DOHH2 (cell line): ENCODE data around the gene EPB41L4B.

Experiments
- H3F3A ChIP-seq: fragments of 200-600 bp; sonication (generic), shearing (Covaris generic); 2 replicates; pipeline ENCODE4 v1.6.0; 2016; ENCODE audit warnings: antibody characterized with exemption, mild to moderate bottlenecking; ENCODE audit not compliant: control insufficient read depth, insufficient read depth
- H3K27ac ChIP-seq: fragments of 200-600 bp; sonication (generic); 2 replicates; pipeline ENCODE4 v1.5.1; 2014; ENCODE audit warnings: low read depth, mild to moderate bottlenecking, low read length, moderate library complexity
- H3K27me3 ChIP-seq: fragments of 200-600 bp; sonication (generic); 2 replicates; pipeline ENCODE4 v1.6.1; 2014; ENCODE audit warnings: mild to moderate bottlenecking, low read length, mixed read lengths; ENCODE audit not compliant: control insufficient read depth
- H3K36me3 ChIP-seq: fragments of 200-600 bp; sonication (generic); 2 replicates; pipeline ENCODE4 v1.6.1; 2014; ENCODE audit warnings: mild to moderate bottlenecking, low read length, moderate library complexity, mixed read lengths; ENCODE audit not compliant: control insufficient read depth
- H3K4me1 ChIP-seq: fragments of 200-600 bp; sonication (generic); 2 replicates; pipeline ENCODE4 v1.6.1; 2014; ENCODE audit warnings: mild to moderate bottlenecking, low read length, mixed read lengths; ENCODE audit not compliant: control insufficient read depth
- H3K4me2 ChIP-seq: fragments of 200-600 bp; sonication (generic); 2 replicates; pipeline ENCODE4 v1.6.0; 2014; ENCODE audit warnings: mild to moderate bottlenecking, low read length, moderate library complexity
- H3K4me3 ChIP-seq: fragments of 200-600 bp; sonication (generic); 2 replicates; pipeline ENCODE4 v1.5.1; 2014; ENCODE audit warnings: mild to moderate bottlenecking, low read length, mixed read lengths
- H3K79me2 ChIP-seq: fragments of 200-600 bp; sonication (generic); 2 replicates; pipeline ENCODE4 v1.6.1; 2014; ENCODE audit warnings: mild to moderate bottlenecking, low read length, mixed read lengths; ENCODE audit not compliant: control insufficient read depth
- H3K9me2 ChIP-seq: fragments of 200-600 bp; sonication (generic); replicated peaks from 2 replicates; pipeline ENCODE4 v1.6.1; 2014; ENCODE audit warnings: mild to moderate bottlenecking, low read length, mixed read lengths; ENCODE audit not compliant: control insufficient read depth
- H3K9me3 ChIP-seq: fragments of 200-600 bp; sonication (generic); 2 replicates; pipeline ENCODE4 v1.6.1; 2014; ENCODE audit warnings: antibody characterized with exemption, low read length, mixed read lengths; ENCODE audit not compliant: control insufficient read depth, insufficient read depth
- H4K20me1 ChIP-seq: fragments of 200-600 bp; sonication (generic); 2 replicates; pipeline ENCODE4 v1.6.0; 2014; ENCODE audit warnings: low read depth, mild to moderate bottlenecking, antibody characterized with exemption, low read length, moderate library complexity; ENCODE audit not compliant: control insufficient read depth, insufficient read depth
- CTCF ChIP-seq: fragments of 200-600 bp; sonication (generic); IDR thresholded peaks from one replicate; pipeline ENCODE4 v1.5.1; 2014; ENCODE audit warnings: antibody characterized with exemption, mild to moderate bottlenecking, low read depth, low read length; ENCODE audit not compliant: poor library complexity, severe bottlenecking
- EZH2phosphoT487 ChIP-seq: fragments of 200-600 bp; sonication (generic); IDR thresholded peaks from 2 replicates; pipeline ENCODE4 v1.6.1; 2017; ENCODE audit warnings: borderline replicate concordance, mild to moderate bottlenecking, antibody characterized with exemption, low read length, moderate library complexity, mixed read lengths

The EPB41L4B gene

DNA sequence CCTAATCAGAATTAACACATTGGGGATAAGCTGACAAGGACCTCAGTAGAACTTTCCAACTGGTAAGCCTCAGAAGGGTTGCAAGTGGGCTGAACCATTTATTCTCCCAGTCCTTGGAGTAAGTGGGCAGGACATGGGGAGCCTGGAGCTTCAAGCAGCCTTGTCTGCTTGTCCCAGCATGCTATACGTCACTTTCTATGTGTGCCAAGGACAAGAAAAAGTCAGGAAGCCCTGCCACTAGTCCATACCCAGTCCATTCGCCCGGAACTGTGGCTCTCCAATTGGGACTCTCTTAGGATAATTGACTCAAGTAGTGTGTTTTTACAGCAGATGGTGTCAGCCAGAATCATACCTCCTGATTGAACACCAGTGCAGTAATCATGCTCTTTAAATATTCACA is 91.2 kb downstream of the EPB41L4B start:
- Histone ChIP-seq H3K4me1 (no peaks in the 10 kb centered on the region), H3K4me2 (no peak overlapping the region)

DNA sequence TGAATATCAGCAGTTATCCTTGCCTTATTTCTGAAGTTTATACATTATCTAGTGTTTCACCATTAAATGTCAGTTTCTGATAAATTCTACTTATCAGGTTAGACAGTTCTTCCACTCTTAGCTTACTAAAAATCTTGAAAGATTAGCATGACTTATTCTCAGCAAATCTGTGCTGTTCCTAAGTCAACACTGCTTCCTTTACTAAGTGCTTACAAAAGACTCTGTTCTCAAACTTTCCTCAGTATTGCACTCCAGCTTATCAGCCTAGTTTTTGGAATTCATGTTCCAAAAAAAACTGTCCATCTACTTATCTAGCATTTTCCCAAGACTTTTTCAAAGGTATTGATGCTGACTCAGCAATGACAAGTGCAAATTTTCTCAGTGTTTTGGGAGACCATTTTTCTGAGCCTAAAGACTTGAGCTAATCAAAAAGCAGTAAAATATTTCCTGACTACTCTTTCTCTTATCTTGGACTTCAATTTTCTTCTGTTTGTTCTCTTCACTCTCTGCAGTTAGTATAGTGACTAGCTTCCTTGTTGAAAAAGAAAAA is 92.7 kb downstream of the EPB41L4B start:
- H3K9me3 ChIP-seq, result no peaks in the 10 kb centered on the region
- H3K4me2 ChIP-seq, result no peak overlapping the region
- 0 out of 2 replicates have a peak, but pooled peaks cover 2% of the 10 kb centered on the region for H3K27me3 ChIP-seq
- H3F3A ChIP-seq, result no peaks in the 10 kb centered on the region
- H3K36me3 ChIP-seq, result no peaks in the 10 kb centered on the region
- TF ChIP-seq EZH2phosphoT487, result no peak
- TF ChIP-seq CTCF, result no peak
- no peak overlapping the region for H3K4me3 ChIP-seq
- H3K79me2 ChIP-seq, result no peaks in the 10 kb centered on the region
- H4K20me1 ChIP-seq, result no peaks in the 10 kb centered on the region
- H3K4me1 ChIP-seq, result no peaks in the 10 kb centered on the region
- no peak overlapping the region for H3K27ac ChIP-seq
- no peaks in the 10 kb centered on the region for H3K9me2 ChIP-seq

More for the DNA sequence above, 91.2 kb downstream of the EPB41L4B start:
- Histone ChIP-seq H3K9me3 (no peaks in the 10 kb centered on the region), H3F3A (no peaks in the 10 kb centered on the region), H3K9me2 (no peaks in the 10 kb centered on the region), H3K36me3 (no peaks in the 10 kb centered on the region), H3K27me3 (0 out of 2 replicates have a peak, but pooled peaks cover 2% of the 10 kb centered on the region), H3K27ac (no peak overlapping the region), H3K79me2 (no peaks in the 10 kb centered on the region), H4K20me1 (no peaks in the 10 kb centered on the region), H3K4me3 (no peak overlapping the region)
- TF ChIP-seq EZH2phosphoT487 (no peak), CTCF (no peak)

DNA sequence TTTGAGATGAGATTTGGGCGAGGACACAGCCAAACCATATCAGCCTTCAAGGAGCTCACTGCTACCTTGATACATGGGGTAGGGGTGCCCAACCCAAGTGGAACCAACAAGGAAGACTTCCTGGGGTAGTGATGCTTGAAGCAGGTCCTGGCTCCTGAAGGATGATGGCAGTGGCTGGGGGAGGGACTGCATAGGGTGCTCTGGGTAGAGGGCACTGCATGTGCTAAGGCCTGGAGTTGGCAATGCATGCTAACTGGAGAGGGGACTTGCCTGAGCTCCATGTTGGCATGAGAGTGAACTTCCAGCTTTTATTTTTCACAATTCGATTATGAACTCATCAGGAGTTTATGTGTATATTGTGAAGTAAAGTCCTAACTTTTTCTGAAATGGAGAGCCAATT is 95.2 kb downstream of the EPB41L4B start:
- Histone ChIP-seq H3K9me3 (no peaks in the 10 kb centered on the region), H3K9me2 (no peaks in the 10 kb centered on the region), H3K79me2 (no peaks in the 10 kb centered on the region), H3K4me2 (no peak overlapping the region), H4K20me1 (no peaks in the 10 kb centered on the region), H3K36me3 (no peaks in the 10 kb centered on the region), H3K27ac (no peak overlapping the region), H3K4me1 (no peaks in the 10 kb centered on the region), H3F3A (no peaks in the 10 kb centered on the region), H3K4me3 (no peak overlapping the region), H3K27me3 (0 out of 2 replicates have a peak, but pooled peaks cover 2% of the 10 kb centered on the region)
- TF ChIP-seq CTCF (no peak), EZH2phosphoT487 (no peak)
